ENCODE results near the gene AGT. TPM values are rescaled to one million over a fixed set of nuclear protein-coding genes. Genes with fewer than 3 reads are reported as not detected.

The AGT gene
- polyA plus RNA-seq, 2 of the 4 experiments (the other 2 are of a cell fraction): 0.06 to 0.18 TPM

DNA sequence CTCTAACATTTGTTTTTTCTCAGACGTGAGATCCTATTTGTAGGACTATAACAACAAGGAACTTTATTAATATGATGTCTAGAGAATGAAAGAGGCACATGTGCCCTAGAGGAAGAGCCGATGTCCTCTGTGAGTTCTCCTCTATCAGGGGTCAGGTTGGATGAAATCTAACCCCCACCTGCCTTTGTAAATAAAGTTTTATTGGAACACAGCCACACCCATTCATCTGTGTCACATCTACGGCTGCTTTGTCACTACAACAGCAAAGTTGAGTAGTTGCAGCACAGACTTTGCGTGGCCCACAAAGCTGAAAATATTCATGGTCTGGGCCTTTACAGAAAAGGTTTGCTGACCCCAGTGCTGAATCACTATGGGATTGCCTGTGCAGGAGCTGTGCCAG lies 32.7 kb upstream of the AGT start:
- ATAC-seq (no peak), FAIRE-seq (no peak), DNase-seq (ENCODE audit: low read depth in 1 of 2, low spot score in 1 of 2) (no peak)
- Histone ChIP-seq H3K9me3 (no peaks in the 10 kb centered on the region), H3K4me3 (no peak overlapping the region), H3K4me1 (peaks cover 10% of the 10 kb centered on the region; the same call in 1 of the 3 replicates), H3K27ac (no peak overlapping the region), H3K4me2 (no peak overlapping the region)
- ChIA-PET POLR2A (no interaction called here), CTCF (interaction anchor here (1.3 kb wide), 1 partner anchor 26 kb away, joined by 3 read pairs; no protein-coding TSS in a partner anchor)
- TF ChIP-seq ESRRA (IDR thresholded peaks at IDR 0.05; ENCODE audit: borderline replicate concordance, low read length): no peak
- TF ChIP-seq ZC3H11A (IDR thresholded peaks at IDR 0.05): no peak
- no peak for TF ChIP-seq ZNF302 (CRISPR knock-in tag; IDR thresholded peaks at IDR 0.05)
- TF ChIP-seq POLR2A (IDR thresholded peaks at IDR 0.05; ENCODE audit: low read length): no peak
- no peak for TF ChIP-seq CHD4 (IDR thresholded peaks at IDR 0.05; ENCODE audit: borderline replicate concordance)
- no peak for TF ChIP-seq MYC (IDR thresholded peaks at IDR 0.05; ENCODE audit: borderline replicate concordance, low read length)
- TF ChIP-seq FOXS1 (CRISPR knock-in tag; IDR thresholded peaks at IDR 0.05): no peak
- TF ChIP-seq NPAS2 (CRISPR knock-in tag; IDR thresholded peaks at IDR 0.05; ENCODE audit: borderline replicate concordance): no peak
- no peak for TF ChIP-seq CEBPB (IDR thresholded peaks at IDR 0.05)
- TF ChIP-seq, protein P1, sequence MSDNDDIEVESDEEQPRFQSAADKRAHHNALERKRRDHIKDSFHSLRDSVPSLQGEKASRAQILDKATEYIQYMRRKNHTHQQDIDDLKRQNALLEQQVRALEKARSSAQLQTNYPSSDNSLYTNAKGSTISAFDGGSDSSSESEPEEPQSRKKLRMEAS (IDR thresholded peaks at IDR 0.05): no peak
- no peak for TF ChIP-seq BHLHE40 (IDR thresholded peaks at IDR 0.05; ENCODE audit: low read depth, low read length)
- TF ChIP-seq POLR2AphosphoS2 (conservative IDR thresholded peaks at IDR 0.05; ENCODE audit: low read length): no peak
- TF ChIP-seq TP53 (CRISPR knock-in tag; IDR thresholded peaks at IDR 0.05): no peak
- TF ChIP-seq, protein P2, sequence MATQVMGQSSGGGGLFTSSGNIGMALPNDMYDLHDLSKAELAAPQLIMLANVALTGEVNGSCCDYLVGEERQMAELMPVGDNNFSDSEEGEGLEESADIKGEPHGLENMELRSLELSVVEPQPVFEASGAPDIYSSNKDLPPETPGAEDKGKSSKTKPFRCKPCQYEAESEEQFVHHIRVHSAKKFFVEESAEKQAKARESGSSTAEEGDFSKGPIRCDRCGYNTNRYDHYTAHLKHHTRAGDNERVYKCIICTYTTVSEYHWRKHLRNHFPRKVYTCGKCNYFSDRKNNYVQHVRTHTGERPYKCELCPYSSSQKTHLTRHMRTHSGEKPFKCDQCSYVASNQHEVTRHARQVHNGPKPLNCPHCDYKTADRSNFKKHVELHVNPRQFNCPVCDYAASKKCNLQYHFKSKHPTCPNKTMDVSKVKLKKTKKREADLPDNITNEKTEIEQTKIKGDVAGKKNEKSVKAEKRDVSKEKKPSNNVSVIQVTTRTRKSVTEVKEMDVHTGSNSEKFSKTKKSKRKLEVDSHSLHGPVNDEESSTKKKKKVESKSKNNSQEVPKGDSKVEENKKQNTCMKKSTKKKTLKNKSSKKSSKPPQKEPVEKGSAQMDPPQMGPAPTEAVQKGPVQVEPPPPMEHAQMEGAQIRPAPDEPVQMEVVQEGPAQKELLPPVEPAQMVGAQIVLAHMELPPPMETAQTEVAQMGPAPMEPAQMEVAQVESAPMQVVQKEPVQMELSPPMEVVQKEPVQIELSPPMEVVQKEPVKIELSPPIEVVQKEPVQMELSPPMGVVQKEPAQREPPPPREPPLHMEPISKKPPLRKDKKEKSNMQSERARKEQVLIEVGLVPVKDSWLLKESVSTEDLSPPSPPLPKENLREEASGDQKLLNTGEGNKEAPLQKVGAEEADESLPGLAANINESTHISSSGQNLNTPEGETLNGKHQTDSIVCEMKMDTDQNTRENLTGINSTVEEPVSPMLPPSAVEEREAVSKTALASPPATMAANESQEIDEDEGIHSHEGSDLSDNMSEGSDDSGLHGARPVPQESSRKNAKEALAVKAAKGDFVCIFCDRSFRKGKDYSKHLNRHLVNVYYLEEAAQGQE (IDR thresholded peaks at IDR 0.05): no peak
- no peak for TF ChIP-seq HOXB13 (CRISPR knock-in tag; IDR thresholded peaks at IDR 0.05; ENCODE audit: low read depth)
- no peak for TF ChIP-seq FOSL2 (IDR thresholded peaks at IDR 0.05)
- no peak for TF ChIP-seq FOSL2 (CRISPR knock-in tag; IDR thresholded peaks at IDR 0.05)
- TF ChIP-seq FOSB (CRISPR knock-in tag; IDR thresholded peaks at IDR 0.05): no peak
- TF ChIP-seq, protein P3, sequence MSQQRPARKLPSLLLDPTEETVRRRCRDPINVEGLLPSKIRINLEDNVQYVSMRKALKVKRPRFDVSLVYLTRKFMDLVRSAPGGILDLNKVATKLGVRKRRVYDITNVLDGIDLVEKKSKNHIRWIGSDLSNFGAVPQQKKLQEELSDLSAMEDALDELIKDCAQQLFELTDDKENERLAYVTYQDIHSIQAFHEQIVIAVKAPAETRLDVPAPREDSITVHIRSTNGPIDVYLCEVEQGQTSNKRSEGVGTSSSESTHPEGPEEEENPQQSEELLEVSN (IDR thresholded peaks at IDR 0.05; ENCODE audit: borderline replicate concordance, low read depth): no peak
- TF ChIP-seq, protein P4, sequence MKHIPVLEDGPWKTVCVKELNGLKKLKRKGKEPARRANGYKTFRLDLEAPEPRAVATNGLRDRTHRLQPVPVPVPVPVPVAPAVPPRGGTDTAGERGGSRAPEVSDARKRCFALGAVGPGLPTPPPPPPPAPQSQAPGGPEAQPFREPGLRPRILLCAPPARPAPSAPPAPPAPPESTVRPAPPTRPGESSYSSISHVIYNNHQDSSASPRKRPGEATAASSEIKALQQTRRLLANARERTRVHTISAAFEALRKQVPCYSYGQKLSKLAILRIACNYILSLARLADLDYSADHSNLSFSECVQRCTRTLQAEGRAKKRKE (CRISPR knock-in tag; IDR thresholded peaks at IDR 0.05; ENCODE audit: low read depth): no peak
- WGBS (ENCODE audit: missing lambda C conversion rate): 75% methylated on average over 4 of the region's 4 CpGs

DNA sequence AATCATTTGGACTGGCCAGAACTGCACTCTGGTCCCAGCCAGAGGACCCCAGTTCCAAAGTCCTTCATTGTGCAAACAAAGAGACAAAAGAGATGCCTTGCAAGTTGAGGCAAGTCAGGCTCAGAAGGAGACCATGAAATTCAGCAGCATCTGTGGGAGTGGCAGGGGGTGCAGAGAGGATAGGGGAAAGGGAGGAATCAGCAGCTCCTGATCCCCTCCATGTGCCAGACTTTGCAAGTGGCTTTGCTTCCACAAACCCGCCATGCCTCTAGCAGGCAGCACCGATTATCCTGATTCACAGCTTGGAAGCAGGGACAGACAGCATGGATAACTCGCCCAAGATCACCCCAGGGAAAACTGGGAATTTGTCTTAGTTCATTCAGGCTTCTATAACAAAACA lies 31.1 kb upstream of the AGT start:
- TF ChIP-seq, protein P3 (IDR thresholded peaks at IDR 0.05; ENCODE audit: borderline replicate concordance, low read depth): no peak
- TF ChIP-seq PHF8 (IDR thresholded peaks at IDR 0.05; ENCODE audit: borderline replicate concordance, low read depth): no peak
- TF ChIP-seq, protein P5, sequence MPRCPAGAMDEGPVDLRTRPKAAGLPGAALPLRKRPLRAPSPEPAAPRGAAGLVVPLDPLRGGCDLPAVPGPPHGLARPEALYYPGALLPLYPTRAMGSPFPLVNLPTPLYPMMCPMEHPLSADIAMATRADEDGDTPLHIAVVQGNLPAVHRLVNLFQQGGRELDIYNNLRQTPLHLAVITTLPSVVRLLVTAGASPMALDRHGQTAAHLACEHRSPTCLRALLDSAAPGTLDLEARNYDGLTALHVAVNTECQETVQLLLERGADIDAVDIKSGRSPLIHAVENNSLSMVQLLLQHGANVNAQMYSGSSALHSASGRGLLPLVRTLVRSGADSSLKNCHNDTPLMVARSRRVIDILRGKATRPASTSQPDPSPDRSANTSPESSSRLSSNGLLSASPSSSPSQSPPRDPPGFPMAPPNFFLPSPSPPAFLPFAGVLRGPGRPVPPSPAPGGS (IDR thresholded peaks at IDR 0.05): no peak
- H3K4me2 ChIP-seq: no peak overlapping the region
- ChIA-PET CTCF (no interaction called here), POLR2A (no interaction called here)
- 62% methylated on average over 3 of the region's 3 CpGs for WGBS (ENCODE audit: missing lambda C conversion rate)
- DNase-seq (ENCODE audit: low read depth in 1 of 2, low spot score in 1 of 2): no peak
- no peak for ATAC-seq
- H3K4me1 ChIP-seq: peaks cover 10% of the 10 kb centered on the region; the same call in 1 of the 3 replicates
- no peaks in the 10 kb centered on the region for H3K9me3 ChIP-seq
- H3K27ac ChIP-seq: no peak overlapping the region
- H3K4me3 ChIP-seq: no peak overlapping the region
- FAIRE-seq: no peak

Data from A549 (cell line).